Gastroesophageal sphincter (tissue), 3 donors: ENCODE data around the gene RIGI.

ENCODE experiments used
- CTCF ChIP-seq, 4 experiments: fragments of 200-600 bp in 2 of 4; fragments of 450-650 bp in 2 of 4; sonication (generic) in 1 of 4; IDR thresholded peaks; one replicate each; pipeline ENCODE4 v1.5.1; 2017 to 2019; ENCODE audit warnings: antibody characterized with exemption in 4 of 4, mild to moderate bottlenecking in 2 of 4, moderate library complexity in 2 of 4
- EP300 ChIP-seq: sonication (generic); formaldehyde crosslinking; IDR thresholded peaks from one replicate; pipeline ENCODE4 v1.6.1; 2017; ENCODE audit warnings: antibody characterized with exemption, mild to moderate bottlenecking
- POLR2A ChIP-seq, 2 donors: fragments of 450-650 bp; IDR thresholded peaks; one replicate each; pipeline ENCODE4 v1.6.1; 2017; ENCODE audit warnings: antibody characterized with exemption in 2 of 2, mild to moderate bottlenecking in 2 of 2, moderate library complexity in 1 of 2
- POLR2AphosphoS5 ChIP-seq: sonication (generic); formaldehyde crosslinking; IDR thresholded peaks from one replicate; pipeline ENCODE4 v1.6.1; 2017; ENCODE audit warnings: antibody characterized with exemption

- TF ChIP-seq CTCF (IDR thresholded peaks at IDR 0.05), result no peak
- no peak for TF ChIP-seq EP300
- no peak for TF ChIP-seq POLR2A (IDR thresholded peaks at IDR 0.05)
- no peak for TF ChIP-seq POLR2AphosphoS5
Observed at GRCh38 chr9:32486839-32487562, 39.0 kb downstream of the RIGI start.
